HL-60 (cell line): ENCODE data around the gene TTC28.

Source experiments
- DNase-seq, 2 experiments: peaks; one replicate each; pipeline ENCODE4 v3.0.0-alpha.2; 2010 to 2020; ENCODE audit warnings: low read depth in 1 of 2, low spot score in 1 of 2
- H3K27ac ChIP-seq: fragments of 250-450 bp; sonication (Bioruptor Pico); replicated peaks from 2 replicates; pipeline ENCODE4 v1.5.1; 2020; ENCODE audit warnings: mild to moderate bottlenecking, moderate library complexity
- H3K27me3 ChIP-seq: fragments of 250-450 bp; sonication (Bioruptor Pico); 2 replicates; pipeline ENCODE4 v1.5.1; 2021; ENCODE audit warnings: mild to moderate bottlenecking, moderate library complexity; ENCODE audit not compliant: insufficient read depth, poor library complexity, severe bottlenecking
- H3K4me3 ChIP-seq: replicated peaks from 2 replicates; pipeline ENCODE4 v1.5.1; 2011; ENCODE audit warnings: mild to moderate bottlenecking, control low read depth, low read length; ENCODE audit not compliant: insufficient read depth
- CTCF ChIP-seq: IDR thresholded peaks from one replicate; pipeline ENCODE4 v1.5.1; 2011; ENCODE audit warnings: low read length, control low read depth, inconsistent platforms; ENCODE audit not compliant: insufficient read depth
- GABPA ChIP-seq: IDR thresholded peaks from 2 replicates; pipeline ENCODE4 v1.6.1; 2012; ENCODE audit warnings: low read depth
- POLR2AphosphoS5 ChIP-seq: IDR thresholded peaks from 2 replicates; pipeline ENCODE4 v1.6.1; 2012; ENCODE audit warnings: low read depth
- REST ChIP-seq: IDR thresholded peaks from 2 replicates; pipeline ENCODE4 v1.6.1; 2012; ENCODE audit warnings: low read depth; ENCODE audit not compliant: insufficient replicate concordance
- SPI1 ChIP-seq: IDR thresholded peaks from 2 replicates; pipeline ENCODE4 v1.6.1; 2012; ENCODE audit warnings: low read depth, mild to moderate bottlenecking, borderline replicate concordance

TTC28 gene

GRCh38 chr22:28208787-28209186, 470.9 kb downstream of the TTC28 start:
- Histone ChIP-seq H3K4me3 (no peak overlapping the region), H3K27ac (no peak overlapping the region), H3K27me3 (peaks cover 2% of the 10 kb centered on the region)
- no peak for DNase-seq
- TF ChIP-seq SPI1, result no peak
- no peak for TF ChIP-seq GABPA
- TF ChIP-seq CTCF, result no peak
- no peak for TF ChIP-seq POLR2AphosphoS5
- TF ChIP-seq REST, result no peak

- Histone ChIP-seq H3K27ac (no peak overlapping the region), H3K4me3 (no peak overlapping the region), H3K27me3 (peaks cover 2% of the 10 kb centered on the region)
- no peak for DNase-seq
- TF ChIP-seq GABPA (no peak), REST (no peak), CTCF (no peak), POLR2AphosphoS5 (no peak), SPI1 (no peak)
These were observed 471.6 kb downstream of the TTC28 start for GRCh38 chr22:28208036-28208435.

GRCh38 chr22:28207281-28208030, 472.2 kb downstream of the TTC28 start:
- no peak overlapping the region for H3K27ac ChIP-seq
- no peak for DNase-seq
- TF ChIP-seq CTCF (no peak), SPI1 (no peak)
- H3K4me3 ChIP-seq, result no peak overlapping the region
- peaks cover 2% of the 10 kb centered on the region for H3K27me3 ChIP-seq

GRCh38 chr22:28205926-28206325, 473.7 kb downstream of the TTC28 start:
- Histone ChIP-seq H3K4me3 (no peak overlapping the region), H3K27ac (no peak overlapping the region), H3K27me3 (peaks cover 2% of the 10 kb centered on the region)
- no peak for TF ChIP-seq REST
- DNase-seq, result no peak
